Measurements from ENCODE around the gene PROM1. TPM values are rescaled to one million over a fixed set of nuclear protein-coding genes. Genes with fewer than 3 reads are reported as not detected.

The PROM1 gene
- total RNA-seq, 1 experiment from 2014 or later = 65.1 TPM

DNA sequence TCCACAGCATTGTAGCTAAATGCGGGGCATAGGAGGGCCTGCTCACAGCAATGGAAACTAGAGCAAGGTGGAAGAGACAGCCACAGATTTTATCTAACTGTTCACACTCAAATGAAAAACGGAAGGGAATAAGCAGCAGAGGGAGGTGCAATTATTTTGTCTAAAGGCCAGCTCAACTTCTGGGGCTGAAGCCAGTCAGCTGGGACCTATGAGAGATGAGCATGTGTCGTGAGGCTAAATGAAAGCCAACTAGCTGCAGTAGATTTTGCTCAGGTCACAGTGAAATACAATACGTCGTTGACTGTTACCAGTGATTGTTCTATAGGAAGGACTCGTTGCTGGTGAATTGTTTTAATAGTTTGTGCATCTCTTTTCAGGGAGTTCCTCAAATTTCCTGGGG, 94.4 kb downstream of the PROM1 start:
- Mint-ChIP-seq H3K27me3 (ENCODE audit: low read depth) (no peaks in the 10 kb centered on the region), H3K4me1 (no peaks in the 10 kb centered on the region), H3K36me3 (peaks cover 83% of the 10 kb centered on the region), H3K4me3 (no peak overlapping the region), H3K27ac (no peak overlapping the region), H3K9me3 (no peaks in the 10 kb centered on the region)
- ChIA-PET POLR2A (no interaction called here), CTCF (no interaction called here)
- ATAC-seq = no peak
- DNase-seq (ENCODE audit: low spot score) = no peak
- TF ChIP-seq, protein P1, sequence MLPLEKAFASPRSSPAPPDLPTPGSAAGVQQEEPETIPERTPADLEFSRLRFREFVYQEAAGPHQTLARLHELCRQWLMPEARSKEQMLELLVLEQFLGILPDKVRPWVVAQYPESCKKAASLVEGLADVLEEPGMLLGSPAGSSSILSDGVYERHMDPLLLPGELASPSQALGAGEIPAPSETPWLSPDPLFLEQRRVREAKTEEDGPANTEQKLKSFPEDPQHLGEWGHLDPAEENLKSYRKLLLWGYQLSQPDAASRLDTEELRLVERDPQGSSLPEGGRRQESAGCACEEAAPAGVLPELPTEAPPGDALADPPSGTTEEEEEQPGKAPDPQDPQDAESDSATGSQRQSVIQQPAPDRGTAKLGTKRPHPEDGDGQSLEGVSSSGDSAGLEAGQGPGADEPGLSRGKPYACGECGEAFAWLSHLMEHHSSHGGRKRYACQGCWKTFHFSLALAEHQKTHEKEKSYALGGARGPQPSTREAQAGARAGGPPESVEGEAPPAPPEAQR (CRISPR knock-in tag; IDR thresholded peaks at IDR 0.05) = no peak
- no peak for TF ChIP-seq ZBTB21 (CRISPR knock-in tag; IDR thresholded peaks at IDR 0.05; ENCODE audit: borderline replicate concordance)

DNA sequence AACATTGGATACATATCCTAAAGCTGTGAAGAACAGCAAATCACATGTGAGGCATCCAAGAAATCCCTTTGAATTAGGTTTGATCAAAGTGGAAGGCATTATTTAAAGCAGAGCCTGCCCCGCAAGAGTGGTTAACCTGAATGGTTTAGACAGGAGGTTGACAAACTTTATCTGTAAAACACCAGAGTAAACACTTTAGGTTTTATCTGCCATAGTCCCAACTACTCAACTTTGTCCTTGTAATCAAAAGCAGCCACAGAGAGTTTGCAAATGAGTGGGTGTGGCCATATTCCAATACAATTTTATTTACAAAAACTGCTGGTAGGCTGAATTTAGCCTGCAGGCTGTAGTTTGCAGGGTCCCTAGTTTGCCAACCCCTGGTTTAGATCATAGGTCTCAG, 95.6 kb downstream of the PROM1 start:
- Mint-ChIP-seq H3K4me1 (no peaks in the 10 kb centered on the region), H3K27ac (no peak overlapping the region), H3K27me3 (ENCODE audit: low read depth) (no peaks in the 10 kb centered on the region), H3K36me3 (peaks cover 83% of the 10 kb centered on the region), H3K9me3 (no peaks in the 10 kb centered on the region), H3K4me3 (no peak overlapping the region)
- ATAC-seq (no peak), DNase-seq (ENCODE audit: low spot score) (no peak)
- TF ChIP-seq, protein P1 (CRISPR knock-in tag; IDR thresholded peaks at IDR 0.05) = no peak
- no peak for TF ChIP-seq NFATC4 (CRISPR knock-in tag; IDR thresholded peaks at IDR 0.05)
- TF ChIP-seq ZNF138 (CRISPR knock-in tag; conservative IDR thresholded peaks at IDR 0.05) = no peak
- TF ChIP-seq MYBL2 (CRISPR knock-in tag; IDR thresholded peaks at IDR 0.05) = no peak
- ChIA-PET POLR2A (no interaction called here), CTCF (no interaction called here)

DNA sequence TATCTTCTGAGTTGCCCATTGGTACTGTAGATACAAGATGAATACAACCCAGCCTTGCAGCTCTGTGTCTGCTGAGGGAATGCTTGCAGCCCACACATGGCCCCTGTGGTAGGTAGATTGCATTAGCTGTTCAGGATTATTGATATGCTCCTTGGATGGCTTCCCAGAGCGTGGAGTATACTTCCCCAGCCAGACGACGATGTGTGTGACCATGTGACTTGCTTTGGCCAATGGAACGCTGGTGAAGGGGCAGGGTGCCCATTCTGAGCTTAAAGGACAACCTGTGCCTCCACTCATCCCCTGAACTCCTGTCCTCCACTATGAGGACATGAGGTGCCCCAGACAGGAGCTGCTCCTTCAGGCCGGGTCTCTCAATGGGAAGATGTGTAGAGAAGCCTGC, 96.9 kb downstream of the PROM1 start:
- peaks cover 88% of the 10 kb centered on the region for H3K36me3 Mint-ChIP-seq
- ChIA-PET CTCF (interaction anchor here (0.8 kb wide), 1 partner anchor 23 kb away, joined by 3 read pairs; no protein-coding TSS in a partner anchor), POLR2A (no interaction called here)
- H3K27ac Mint-ChIP-seq = no peak overlapping the region
- TF ChIP-seq SMAD3 (CRISPR knock-in tag; IDR thresholded peaks at IDR 0.05; ENCODE audit: borderline replicate concordance) = no peak
- TF ChIP-seq ZBTB21 (CRISPR knock-in tag; IDR thresholded peaks at IDR 0.05; ENCODE audit: borderline replicate concordance) = no peak
- TF ChIP-seq, protein P2, sequence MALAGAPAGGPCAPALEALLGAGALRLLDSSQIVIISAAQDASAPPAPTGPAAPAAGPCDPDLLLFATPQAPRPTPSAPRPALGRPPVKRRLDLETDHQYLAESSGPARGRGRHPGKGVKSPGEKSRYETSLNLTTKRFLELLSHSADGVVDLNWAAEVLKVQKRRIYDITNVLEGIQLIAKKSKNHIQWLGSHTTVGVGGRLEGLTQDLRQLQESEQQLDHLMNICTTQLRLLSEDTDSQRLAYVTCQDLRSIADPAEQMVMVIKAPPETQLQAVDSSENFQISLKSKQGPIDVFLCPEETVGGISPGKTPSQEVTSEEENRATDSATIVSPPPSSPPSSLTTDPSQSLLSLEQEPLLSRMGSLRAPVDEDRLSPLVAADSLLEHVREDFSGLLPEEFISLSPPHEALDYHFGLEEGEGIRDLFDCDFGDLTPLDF (CRISPR knock-in tag; IDR thresholded peaks at IDR 0.05) = no peak
- TF ChIP-seq GABPB1 (CRISPR knock-in tag; IDR thresholded peaks at IDR 0.05) = no peak
- TF ChIP-seq RELA (CRISPR knock-in tag; IDR thresholded peaks at IDR 0.05; ENCODE audit: borderline replicate concordance) = no peak
- TF ChIP-seq, protein P3, sequence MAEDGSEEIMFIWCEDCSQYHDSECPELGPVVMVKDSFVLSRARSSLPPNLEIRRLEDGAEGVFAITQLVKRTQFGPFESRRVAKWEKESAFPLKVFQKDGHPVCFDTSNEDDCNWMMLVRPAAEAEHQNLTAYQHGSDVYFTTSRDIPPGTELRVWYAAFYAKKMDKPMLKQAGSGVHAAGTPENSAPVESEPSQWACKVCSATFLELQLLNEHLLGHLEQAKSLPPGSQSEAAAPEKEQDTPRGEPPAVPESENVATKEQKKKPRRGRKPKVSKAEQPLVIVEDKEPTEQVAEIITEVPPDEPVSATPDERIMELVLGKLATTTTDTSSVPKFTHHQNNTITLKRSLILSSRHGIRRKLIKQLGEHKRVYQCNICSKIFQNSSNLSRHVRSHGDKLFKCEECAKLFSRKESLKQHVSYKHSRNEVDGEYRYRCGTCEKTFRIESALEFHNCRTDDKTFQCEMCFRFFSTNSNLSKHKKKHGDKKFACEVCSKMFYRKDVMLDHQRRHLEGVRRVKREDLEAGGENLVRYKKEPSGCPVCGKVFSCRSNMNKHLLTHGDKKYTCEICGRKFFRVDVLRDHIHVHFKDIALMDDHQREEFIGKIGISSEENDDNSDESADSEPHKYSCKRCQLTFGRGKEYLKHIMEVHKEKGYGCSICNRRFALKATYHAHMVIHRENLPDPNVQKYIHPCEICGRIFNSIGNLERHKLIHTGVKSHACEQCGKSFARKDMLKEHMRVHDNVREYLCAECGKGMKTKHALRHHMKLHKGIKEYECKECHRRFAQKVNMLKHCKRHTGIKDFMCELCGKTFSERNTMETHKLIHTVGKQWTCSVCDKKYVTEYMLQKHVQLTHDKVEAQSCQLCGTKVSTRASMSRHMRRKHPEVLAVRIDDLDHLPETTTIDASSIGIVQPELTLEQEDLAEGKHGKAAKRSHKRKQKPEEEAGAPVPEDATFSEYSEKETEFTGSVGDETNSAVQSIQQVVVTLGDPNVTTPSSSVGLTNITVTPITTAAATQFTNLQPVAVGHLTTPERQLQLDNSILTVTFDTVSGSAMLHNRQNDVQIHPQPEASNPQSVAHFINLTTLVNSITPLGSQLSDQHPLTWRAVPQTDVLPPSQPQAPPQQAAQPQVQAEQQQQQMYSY (CRISPR knock-in tag; IDR thresholded peaks at IDR 0.05) = no peak
- no peak for TF ChIP-seq FOXJ3 (CRISPR knock-in tag; IDR thresholded peaks at IDR 0.05; ENCODE audit: borderline replicate concordance)
- TF ChIP-seq, protein P4, sequence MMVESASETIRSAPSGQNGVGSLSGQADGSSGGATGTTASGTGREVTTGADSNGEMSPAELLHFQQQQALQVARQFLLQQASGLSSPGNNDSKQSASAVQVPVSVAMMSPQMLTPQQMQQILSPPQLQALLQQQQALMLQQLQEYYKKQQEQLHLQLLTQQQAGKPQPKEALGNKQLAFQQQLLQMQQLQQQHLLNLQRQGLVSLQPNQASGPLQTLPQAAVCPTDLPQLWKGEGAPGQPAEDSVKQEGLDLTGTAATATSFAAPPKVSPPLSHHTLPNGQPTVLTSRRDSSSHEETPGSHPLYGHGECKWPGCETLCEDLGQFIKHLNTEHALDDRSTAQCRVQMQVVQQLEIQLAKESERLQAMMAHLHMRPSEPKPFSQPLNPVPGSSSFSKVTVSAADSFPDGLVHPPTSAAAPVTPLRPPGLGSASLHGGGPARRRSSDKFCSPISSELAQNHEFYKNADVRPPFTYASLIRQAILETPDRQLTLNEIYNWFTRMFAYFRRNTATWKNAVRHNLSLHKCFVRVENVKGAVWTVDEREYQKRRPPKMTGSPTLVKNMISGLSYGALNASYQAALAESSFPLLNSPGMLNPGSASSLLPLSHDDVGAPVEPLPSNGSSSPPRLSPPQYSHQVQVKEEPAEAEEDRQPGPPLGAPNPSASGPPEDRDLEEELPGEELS (CRISPR knock-in tag; IDR thresholded peaks at IDR 0.05) = no peak
- no peak for TF ChIP-seq KAT7 (CRISPR knock-in tag; IDR thresholded peaks at IDR 0.05; ENCODE audit: borderline replicate concordance)
- no peak for TF ChIP-seq HMGA2 (CRISPR knock-in tag; IDR thresholded peaks at IDR 0.05)
- TF ChIP-seq RORB (CRISPR knock-in tag; IDR thresholded peaks at IDR 0.05) = no peak
- no peak for TF ChIP-seq ATF1 (CRISPR knock-in tag; IDR thresholded peaks at IDR 0.05)
- TF ChIP-seq, protein P5, sequence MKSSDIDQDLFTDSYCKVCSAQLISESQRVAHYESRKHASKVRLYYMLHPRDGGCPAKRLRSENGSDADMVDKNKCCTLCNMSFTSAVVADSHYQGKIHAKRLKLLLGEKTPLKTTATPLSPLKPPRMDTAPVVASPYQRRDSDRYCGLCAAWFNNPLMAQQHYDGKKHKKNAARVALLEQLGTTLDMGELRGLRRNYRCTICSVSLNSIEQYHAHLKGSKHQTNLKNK (CRISPR knock-in tag; IDR thresholded peaks at IDR 0.05) = no peak
- no peak for TF ChIP-seq OVOL2 (CRISPR knock-in tag; IDR thresholded peaks at IDR 0.05; ENCODE audit: borderline replicate concordance)
- TF ChIP-seq, protein P6, sequence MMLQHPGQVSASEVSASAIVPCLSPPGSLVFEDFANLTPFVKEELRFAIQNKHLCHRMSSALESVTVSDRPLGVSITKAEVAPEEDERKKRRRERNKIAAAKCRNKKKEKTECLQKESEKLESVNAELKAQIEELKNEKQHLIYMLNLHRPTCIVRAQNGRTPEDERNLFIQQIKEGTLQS (CRISPR knock-in tag; conservative IDR thresholded peaks at IDR 0.05) = no peak
- TF ChIP-seq IRF2 (CRISPR knock-in tag; IDR thresholded peaks at IDR 0.05; ENCODE audit: borderline replicate concordance, low read depth) = no peak
- H3K9me3 Mint-ChIP-seq = no peaks in the 10 kb centered on the region
- DNase-seq (ENCODE audit: low spot score) (no peak), ATAC-seq (no peak)
- H3K4me3 Mint-ChIP-seq = no peak overlapping the region
- no peaks in the 10 kb centered on the region for H3K4me1 Mint-ChIP-seq
- H3K27me3 Mint-ChIP-seq (ENCODE audit: low read depth) = no peaks in the 10 kb centered on the region
